ENCODE data around the gene OSBP2.

OSBP2 gene

GRCh38 chr22:30860176-30861105, 165.8 kb downstream of the OSBP2 start:
- Histone ChIP-seq H3K9ac (no peak overlapping the region), H3K4me3 (ENCODE audit: low read depth, low read length) (no peak overlapping the region), H3K36me3 (ENCODE audit: control insufficient read depth, insufficient read depth, low read length) (no peaks in the 10 kb centered on the region), H3K27ac (no peak overlapping the region), H3K4me2 (ENCODE audit: low read length) (no peak overlapping the region), H2AFZ (no peak overlapping the region), H3K4me1 (no peaks in the 10 kb centered on the region), H3K79me2 (no peaks in the 10 kb centered on the region), H3K27me3 (ENCODE audit: control insufficient read depth, insufficient read depth, low read length) (no peaks in the 10 kb centered on the region), H3K9me3 (ENCODE audit: control insufficient read depth, low read length) (no peaks in the 10 kb centered on the region)
- TF ChIP-seq, protein P1, sequence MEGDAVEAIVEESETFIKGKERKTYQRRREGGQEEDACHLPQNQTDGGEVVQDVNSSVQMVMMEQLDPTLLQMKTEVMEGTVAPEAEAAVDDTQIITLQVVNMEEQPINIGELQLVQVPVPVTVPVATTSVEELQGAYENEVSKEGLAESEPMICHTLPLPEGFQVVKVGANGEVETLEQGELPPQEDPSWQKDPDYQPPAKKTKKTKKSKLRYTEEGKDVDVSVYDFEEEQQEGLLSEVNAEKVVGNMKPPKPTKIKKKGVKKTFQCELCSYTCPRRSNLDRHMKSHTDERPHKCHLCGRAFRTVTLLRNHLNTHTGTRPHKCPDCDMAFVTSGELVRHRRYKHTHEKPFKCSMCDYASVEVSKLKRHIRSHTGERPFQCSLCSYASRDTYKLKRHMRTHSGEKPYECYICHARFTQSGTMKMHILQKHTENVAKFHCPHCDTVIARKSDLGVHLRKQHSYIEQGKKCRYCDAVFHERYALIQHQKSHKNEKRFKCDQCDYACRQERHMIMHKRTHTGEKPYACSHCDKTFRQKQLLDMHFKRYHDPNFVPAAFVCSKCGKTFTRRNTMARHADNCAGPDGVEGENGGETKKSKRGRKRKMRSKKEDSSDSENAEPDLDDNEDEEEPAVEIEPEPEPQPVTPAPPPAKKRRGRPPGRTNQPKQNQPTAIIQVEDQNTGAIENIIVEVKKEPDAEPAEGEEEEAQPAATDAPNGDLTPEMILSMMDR (IDR thresholded peaks at IDR 0.05) = no peak

DNA sequence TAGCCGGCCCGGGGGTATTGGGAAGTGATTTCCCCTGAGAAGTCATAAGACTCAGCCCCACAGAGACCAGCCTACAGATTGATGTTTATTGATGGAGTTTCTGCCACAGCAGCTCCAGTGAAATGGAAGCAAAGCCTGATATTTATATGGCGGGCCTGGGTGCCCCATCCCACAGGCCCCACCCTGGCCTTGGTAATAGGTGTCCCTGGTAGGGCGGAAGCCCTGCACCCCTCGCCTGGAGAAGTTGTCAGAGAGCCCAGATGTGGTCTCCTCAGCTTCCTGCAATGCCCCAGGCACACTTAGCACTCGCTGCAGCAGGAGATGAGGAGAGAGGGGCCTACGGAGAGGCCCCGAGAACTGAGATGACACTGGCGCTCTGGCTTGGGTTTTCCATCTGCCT, 166.5 kb downstream of the OSBP2 start:
- Histone ChIP-seq H3K4me3 (ENCODE audit: low read depth, low read length) (no peak overlapping the region), H3K9ac (no peak overlapping the region), H3K36me3 (ENCODE audit: control insufficient read depth, insufficient read depth, low read length) (no peaks in the 10 kb centered on the region), H3K27me3 (ENCODE audit: control insufficient read depth, insufficient read depth, low read length) (no peaks in the 10 kb centered on the region), H3K9me3 (ENCODE audit: control insufficient read depth, low read length) (no peaks in the 10 kb centered on the region), H2AFZ (no peak overlapping the region), H3K4me2 (ENCODE audit: low read length) (no peak overlapping the region), H3K27ac (no peak overlapping the region), H3K79me2 (no peaks in the 10 kb centered on the region), H3K4me1 (no peaks in the 10 kb centered on the region)
- TF ChIP-seq, protein P1 (IDR thresholded peaks at IDR 0.05) = no peak

GRCh38 chr22:30861688-30862552, 167.2 kb downstream of the OSBP2 start:
- TF ChIP-seq, protein P1 (IDR thresholded peaks at IDR 0.05) = no peak
- Histone ChIP-seq H2AFZ (no peak overlapping the region), H3K9ac (no peak overlapping the region)

GRCh38 chr22:30863081-30863833, 168.6 kb downstream of the OSBP2 start:
- no peak overlapping the region for H3K4me3 ChIP-seq (ENCODE audit: low read depth, low read length)
- H3K27ac ChIP-seq = no peak overlapping the region
- H3K79me2 ChIP-seq = no peaks in the 10 kb centered on the region
- H3K27me3 ChIP-seq (ENCODE audit: control insufficient read depth, insufficient read depth, low read length) = no peaks in the 10 kb centered on the region
- no peaks in the 10 kb centered on the region for H3K36me3 ChIP-seq (ENCODE audit: control insufficient read depth, insufficient read depth, low read length)
- no peaks in the 10 kb centered on the region for H3K4me1 ChIP-seq
- H2AFZ ChIP-seq = no peak overlapping the region
- no peak overlapping the region for H3K4me2 ChIP-seq (ENCODE audit: low read length)
- no peak overlapping the region for H3K9ac ChIP-seq
- TF ChIP-seq, protein P1 (IDR thresholded peaks at IDR 0.05) = no peak
- no peaks in the 10 kb centered on the region for H3K9me3 ChIP-seq (ENCODE audit: control insufficient read depth, low read length)

More at GRCh38 chr22:30861688-30862552, 167.2 kb downstream of the OSBP2 start:
- no peak overlapping the region for H3K4me2 ChIP-seq (ENCODE audit: low read length)
- no peaks in the 10 kb centered on the region for H3K9me3 ChIP-seq (ENCODE audit: control insufficient read depth, low read length)
- H3K27ac ChIP-seq = no peak overlapping the region
- H3K4me3 ChIP-seq (ENCODE audit: low read depth, low read length) = no peak overlapping the region
- no peaks in the 10 kb centered on the region for H3K36me3 ChIP-seq (ENCODE audit: control insufficient read depth, insufficient read depth, low read length)
- no peaks in the 10 kb centered on the region for H3K4me1 ChIP-seq
- H3K27me3 ChIP-seq (ENCODE audit: control insufficient read depth, insufficient read depth, low read length) = no peaks in the 10 kb centered on the region
- no peaks in the 10 kb centered on the region for H3K79me2 ChIP-seq
